Measurements from ENCODE around the gene GFER.

Gene GFER

DNA sequence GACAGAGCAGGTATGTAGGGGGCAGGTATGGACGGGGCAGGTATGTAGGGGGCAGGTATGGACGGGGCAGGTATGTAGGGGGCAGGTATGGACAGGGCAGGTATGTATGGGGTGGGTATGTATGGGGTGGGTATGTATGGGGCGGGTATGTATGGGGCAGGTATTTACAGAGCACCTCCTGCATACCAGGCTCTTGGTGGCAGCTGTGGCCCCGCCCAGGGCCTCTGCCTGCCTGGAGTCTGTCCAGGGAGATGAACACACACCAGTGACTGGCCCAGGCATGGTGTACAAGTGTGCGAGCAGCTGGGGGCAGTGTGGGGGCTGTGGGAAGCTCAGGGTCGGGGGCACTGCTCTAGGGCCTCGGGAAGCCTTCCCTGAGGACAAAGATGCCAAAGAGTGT, 33.9 kb upstream of the GFER start:
- TF ChIP-seq ZNF626 (tag by site-specific recombination; IDR thresholded peaks at IDR 0.05) (no peak), ZNF132 (tag by site-specific recombination; IDR thresholded peaks at IDR 0.05; ENCODE audit: borderline replicate concordance) (no peak), OSR2 (tag by site-specific recombination; IDR thresholded peaks at IDR 0.05) (no peak), ZNF677 (tag by site-specific recombination; IDR thresholded peaks at IDR 0.05) (no peak), ZNF521 (tag by site-specific recombination; IDR thresholded peaks at IDR 0.05) (no peak), ZNF398 (tag by site-specific recombination; IDR thresholded peaks at IDR 0.05) (no peak)
- TF ChIP-seq, protein P1, sequence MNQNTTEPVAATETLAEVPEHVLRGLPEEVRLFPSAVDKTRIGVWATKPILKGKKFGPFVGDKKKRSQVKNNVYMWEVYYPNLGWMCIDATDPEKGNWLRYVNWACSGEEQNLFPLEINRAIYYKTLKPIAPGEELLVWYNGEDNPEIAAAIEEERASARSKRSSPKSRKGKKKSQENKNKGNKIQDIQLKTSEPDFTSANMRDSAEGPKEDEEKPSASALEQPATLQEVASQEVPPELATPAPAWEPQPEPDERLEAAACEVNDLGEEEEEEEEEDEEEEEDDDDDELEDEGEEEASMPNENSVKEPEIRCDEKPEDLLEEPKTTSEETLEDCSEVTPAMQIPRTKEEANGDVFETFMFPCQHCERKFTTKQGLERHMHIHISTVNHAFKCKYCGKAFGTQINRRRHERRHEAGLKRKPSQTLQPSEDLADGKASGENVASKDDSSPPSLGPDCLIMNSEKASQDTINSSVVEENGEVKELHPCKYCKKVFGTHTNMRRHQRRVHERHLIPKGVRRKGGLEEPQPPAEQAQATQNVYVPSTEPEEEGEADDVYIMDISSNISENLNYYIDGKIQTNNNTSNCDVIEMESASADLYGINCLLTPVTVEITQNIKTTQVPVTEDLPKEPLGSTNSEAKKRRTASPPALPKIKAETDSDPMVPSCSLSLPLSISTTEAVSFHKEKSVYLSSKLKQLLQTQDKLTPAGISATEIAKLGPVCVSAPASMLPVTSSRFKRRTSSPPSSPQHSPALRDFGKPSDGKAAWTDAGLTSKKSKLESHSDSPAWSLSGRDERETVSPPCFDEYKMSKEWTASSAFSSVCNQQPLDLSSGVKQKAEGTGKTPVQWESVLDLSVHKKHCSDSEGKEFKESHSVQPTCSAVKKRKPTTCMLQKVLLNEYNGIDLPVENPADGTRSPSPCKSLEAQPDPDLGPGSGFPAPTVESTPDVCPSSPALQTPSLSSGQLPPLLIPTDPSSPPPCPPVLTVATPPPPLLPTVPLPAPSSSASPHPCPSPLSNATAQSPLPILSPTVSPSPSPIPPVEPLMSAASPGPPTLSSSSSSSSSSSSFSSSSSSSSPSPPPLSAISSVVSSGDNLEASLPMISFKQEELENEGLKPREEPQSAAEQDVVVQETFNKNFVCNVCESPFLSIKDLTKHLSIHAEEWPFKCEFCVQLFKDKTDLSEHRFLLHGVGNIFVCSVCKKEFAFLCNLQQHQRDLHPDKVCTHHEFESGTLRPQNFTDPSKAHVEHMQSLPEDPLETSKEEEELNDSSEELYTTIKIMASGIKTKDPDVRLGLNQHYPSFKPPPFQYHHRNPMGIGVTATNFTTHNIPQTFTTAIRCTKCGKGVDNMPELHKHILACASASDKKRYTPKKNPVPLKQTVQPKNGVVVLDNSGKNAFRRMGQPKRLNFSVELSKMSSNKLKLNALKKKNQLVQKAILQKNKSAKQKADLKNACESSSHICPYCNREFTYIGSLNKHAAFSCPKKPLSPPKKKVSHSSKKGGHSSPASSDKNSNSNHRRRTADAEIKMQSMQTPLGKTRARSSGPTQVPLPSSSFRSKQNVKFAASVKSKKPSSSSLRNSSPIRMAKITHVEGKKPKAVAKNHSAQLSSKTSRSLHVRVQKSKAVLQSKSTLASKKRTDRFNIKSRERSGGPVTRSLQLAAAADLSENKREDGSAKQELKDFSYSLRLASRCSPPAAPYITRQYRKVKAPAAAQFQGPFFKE (tag by site-specific recombination; IDR thresholded peaks at IDR 0.05; ENCODE audit: borderline replicate concordance): no peak
- TF ChIP-seq, protein P2, sequence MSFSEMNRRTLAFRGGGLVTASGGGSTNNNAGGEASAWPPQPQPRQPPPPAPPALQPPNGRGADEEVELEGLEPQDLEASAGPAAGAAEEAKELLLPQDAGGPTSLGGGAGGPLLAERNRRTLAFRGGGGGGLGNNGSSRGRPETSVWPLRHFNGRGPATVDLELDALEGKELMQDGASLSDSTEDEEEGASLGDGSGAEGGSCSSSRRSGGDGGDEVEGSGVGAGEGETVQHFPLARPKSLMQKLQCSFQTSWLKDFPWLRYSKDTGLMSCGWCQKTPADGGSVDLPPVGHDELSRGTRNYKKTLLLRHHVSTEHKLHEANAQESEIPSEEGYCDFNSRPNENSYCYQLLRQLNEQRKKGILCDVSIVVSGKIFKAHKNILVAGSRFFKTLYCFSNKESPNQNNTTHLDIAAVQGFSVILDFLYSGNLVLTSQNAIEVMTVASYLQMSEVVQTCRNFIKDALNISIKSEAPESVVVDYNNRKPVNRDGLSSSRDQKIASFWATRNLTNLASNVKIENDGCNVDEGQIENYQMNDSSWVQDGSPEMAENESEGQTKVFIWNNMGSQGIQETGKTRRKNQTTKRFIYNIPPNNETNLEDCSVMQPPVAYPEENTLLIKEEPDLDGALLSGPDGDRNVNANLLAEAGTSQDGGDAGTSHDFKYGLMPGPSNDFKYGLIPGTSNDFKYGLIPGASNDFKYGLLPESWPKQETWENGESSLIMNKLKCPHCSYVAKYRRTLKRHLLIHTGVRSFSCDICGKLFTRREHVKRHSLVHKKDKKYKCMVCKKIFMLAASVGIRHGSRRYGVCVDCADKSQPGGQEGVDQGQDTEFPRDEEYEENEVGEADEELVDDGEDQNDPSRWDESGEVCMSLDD (tag by site-specific recombination; IDR thresholded peaks at IDR 0.05): no peak
- Histone ChIP-seq H3K9me3 (ENCODE audit: control insufficient read depth, insufficient read depth, low read depth, low read length) (no peaks in the 10 kb centered on the region), H3K27ac (ENCODE audit: extremely low read depth, low read depth, low read length) (no peak overlapping the region), H3K36me3 (ENCODE audit: control insufficient read depth in 2 of 2, insufficient read depth in 1 of 2, low read length in 2 of 2) (no peaks in the 10 kb centered on the region), H3K4me3 (ENCODE audit: low read depth, low read length) (no peak overlapping the region), H3K4me1 (ENCODE audit: control insufficient read depth, insufficient read depth, low read length) (no peaks in the 10 kb centered on the region)
- ChIA-PET POLR2A (interaction anchor here (0.6 to 3.5 kb wide), 3 partner anchors 10 to 48 kb away, joined by 7 to 19 read pairs (median 7); partner anchors contain the start of genes NDUFB10 and RPS2), CTCF (no interaction called here)

GRCh38 chr16:1950559-1950958, 33.4 kb upstream of the GFER start:
- no peaks in the 10 kb centered on the region for H3K36me3 ChIP-seq (ENCODE audit: control insufficient read depth in 2 of 2, insufficient read depth in 1 of 2, low read length in 2 of 2)
- H3K9me3 ChIP-seq (ENCODE audit: control insufficient read depth, insufficient read depth, low read depth, low read length): no peaks in the 10 kb centered on the region
- H3K4me3 ChIP-seq (ENCODE audit: low read depth, low read length): no peak overlapping the region
- POLR2A ChIA-PET: interaction anchor here (0.6 to 3.5 kb wide), 3 partner anchors 10 to 48 kb away, joined by 7 to 19 read pairs (median 7); partner anchors contain the start of genes NDUFB10 and RPS2
- no peak overlapping the region for H3K27ac ChIP-seq (ENCODE audit: extremely low read depth, low read depth, low read length)
- no peaks in the 10 kb centered on the region for H3K4me1 ChIP-seq (ENCODE audit: control insufficient read depth, insufficient read depth, low read length)
- CTCF ChIA-PET: no interaction called here
- TF ChIP-seq ZNF792 (tag by site-specific recombination; IDR thresholded peaks at IDR 0.05) (no peak), ZNF350 (tag by site-specific recombination; IDR thresholded peaks at IDR 0.05) (no peak), MZF1 (tag by site-specific recombination; IDR thresholded peaks at IDR 0.05; ENCODE audit: borderline replicate concordance) (no peak), ZNF654 (tag by site-specific recombination; IDR thresholded peaks at IDR 0.05; ENCODE audit: low read depth) (no peak), ZNF26 (tag by site-specific recombination; IDR thresholded peaks at IDR 0.05) (no peak), ZNF146 (tag by site-specific recombination; IDR thresholded peaks at IDR 0.05) (no peak), ZNF2 (tag by site-specific recombination; IDR thresholded peaks at IDR 0.05) (no peak), ZNF10 (tag by site-specific recombination; IDR thresholded peaks at IDR 0.05) (no peak)
- TF ChIP-seq, protein P3, sequence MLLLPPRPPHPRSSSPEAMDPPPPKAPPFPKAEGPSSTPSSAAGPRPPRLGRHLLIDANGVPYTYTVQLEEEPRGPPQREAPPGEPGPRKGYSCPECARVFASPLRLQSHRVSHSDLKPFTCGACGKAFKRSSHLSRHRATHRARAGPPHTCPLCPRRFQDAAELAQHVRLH (tag by site-specific recombination; IDR thresholded peaks at IDR 0.05): no peak
- TF ChIP-seq, protein P4, sequence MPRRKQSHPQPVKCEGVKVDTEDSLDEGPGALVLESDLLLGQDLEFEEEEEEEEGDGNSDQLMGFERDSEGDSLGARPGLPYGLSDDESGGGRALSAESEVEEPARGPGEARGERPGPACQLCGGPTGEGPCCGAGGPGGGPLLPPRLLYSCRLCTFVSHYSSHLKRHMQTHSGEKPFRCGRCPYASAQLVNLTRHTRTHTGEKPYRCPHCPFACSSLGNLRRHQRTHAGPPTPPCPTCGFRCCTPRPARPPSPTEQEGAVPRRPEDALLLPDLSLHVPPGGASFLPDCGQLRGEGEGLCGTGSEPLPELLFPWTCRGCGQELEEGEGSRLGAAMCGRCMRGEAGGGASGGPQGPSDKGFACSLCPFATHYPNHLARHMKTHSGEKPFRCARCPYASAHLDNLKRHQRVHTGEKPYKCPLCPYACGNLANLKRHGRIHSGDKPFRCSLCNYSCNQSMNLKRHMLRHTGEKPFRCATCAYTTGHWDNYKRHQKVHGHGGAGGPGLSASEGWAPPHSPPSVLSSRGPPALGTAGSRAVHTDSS (tag by site-specific recombination; IDR thresholded peaks at IDR 0.05): no peak
- TF ChIP-seq, protein P5, sequence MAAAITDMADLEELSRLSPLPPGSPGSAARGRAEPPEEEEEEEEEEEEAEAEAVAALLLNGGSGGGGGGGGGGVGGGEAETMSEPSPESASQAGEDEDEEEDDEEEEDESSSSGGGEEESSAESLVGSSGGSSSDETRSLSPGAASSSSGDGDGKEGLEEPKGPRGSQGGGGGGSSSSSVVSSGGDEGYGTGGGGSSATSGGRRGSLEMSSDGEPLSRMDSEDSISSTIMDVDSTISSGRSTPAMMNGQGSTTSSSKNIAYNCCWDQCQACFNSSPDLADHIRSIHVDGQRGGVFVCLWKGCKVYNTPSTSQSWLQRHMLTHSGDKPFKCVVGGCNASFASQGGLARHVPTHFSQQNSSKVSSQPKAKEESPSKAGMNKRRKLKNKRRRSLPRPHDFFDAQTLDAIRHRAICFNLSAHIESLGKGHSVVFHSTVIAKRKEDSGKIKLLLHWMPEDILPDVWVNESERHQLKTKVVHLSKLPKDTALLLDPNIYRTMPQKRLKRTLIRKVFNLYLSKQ (tag by site-specific recombination; IDR thresholded peaks at IDR 0.05; ENCODE audit: borderline replicate concordance): no peak
